KMS-11 (cell line): ENCODE measurements around the gene DSCAM.

Experiments used
- H2AFZ ChIP-seq: fragments of 200-600 bp; sonication (generic); 2 replicates; pipeline ENCODE4 v1.6.1; 2016; ENCODE audit warnings: antibody characterized with exemption, mixed run types, low read depth
- H3K27ac ChIP-seq: fragments of 200-600 bp; sonication (generic); 2 replicates; pipeline ENCODE4 v1.6.1; 2016; ENCODE audit warnings: mild to moderate bottlenecking, mixed run types
- H3K27me3 ChIP-seq: fragments of 200-600 bp; sonication (generic); 2 replicates; pipeline ENCODE4 v1.6.1; 2017; ENCODE audit warnings: mild to moderate bottlenecking, low read depth, mixed run types, moderate library complexity; ENCODE audit not compliant: insufficient read depth
- H3K36me3 ChIP-seq: fragments of 200-600 bp; sonication (generic); 2 replicates; pipeline ENCODE4 v1.6.1; 2017; ENCODE audit warnings: mild to moderate bottlenecking, mixed run types; ENCODE audit not compliant: insufficient read depth
- H3K4me1 ChIP-seq: fragments of 200-600 bp; sonication (generic); 2 replicates; pipeline ENCODE4 v1.6.1; 2016; ENCODE audit warnings: mild to moderate bottlenecking, low read depth, mixed run types; ENCODE audit not compliant: poor library complexity, severe bottlenecking
- H3K4me2 ChIP-seq: fragments of 200-600 bp; sonication (generic); 2 replicates; pipeline ENCODE4 v1.7.0; 2016; ENCODE audit warnings: mild to moderate bottlenecking, mixed run types
- H3K4me3 ChIP-seq: fragments of 200-600 bp; sonication (generic); IDR thresholded peaks from 2 replicates; pipeline ENCODE4 v1.6.1; 2017; ENCODE audit warnings: low read depth, low read length, mixed read lengths; ENCODE audit not compliant: insufficient read depth
- H3K79me2 ChIP-seq: fragments of 200-600 bp; sonication (generic); 2 replicates; pipeline ENCODE4 v1.6.1; 2016; ENCODE audit warnings: low read depth, mixed run types; ENCODE audit not compliant: insufficient read depth
- H3K9ac ChIP-seq: fragments of 200-600 bp; sonication (generic); 2 replicates; pipeline ENCODE4 v1.6.1; 2016; ENCODE audit warnings: mild to moderate bottlenecking, mixed run types
- H4K20me1 ChIP-seq: fragments of 200-600 bp; sonication (generic); 2 replicates; pipeline ENCODE4 v1.6.1; 2016; ENCODE audit warnings: mild to moderate bottlenecking, mixed run types; ENCODE audit not compliant: insufficient read depth
- CTCF ChIP-seq: fragments of 200-600 bp; sonication (generic); conservative IDR thresholded peaks from 2 replicates; pipeline ENCODE4 v1.6.1; 2017; ENCODE audit warnings: low read depth, mild to moderate bottlenecking, antibody characterized with exemption, low read length, moderate library complexity, mixed read lengths

DSCAM gene

GRCh38 chr21:40011371-40011770 is 835.6 kb downstream of the DSCAM start:
- Histone ChIP-seq H2AFZ (no peak overlapping the region), H3K4me3 (no peak overlapping the region), H3K36me3 (no peaks in the 10 kb centered on the region), H3K27ac (no peak overlapping the region), H3K4me2 (no peak overlapping the region), H3K79me2 (no peaks in the 10 kb centered on the region), H3K4me1 (no peaks in the 10 kb centered on the region), H3K27me3 (no peaks in the 10 kb centered on the region), H4K20me1 (no peaks in the 10 kb centered on the region), H3K9ac (no peak overlapping the region)
- TF ChIP-seq CTCF = no peak

GRCh38 chr21:40002978-40003377 is 844.0 kb downstream of the DSCAM start:
- Histone ChIP-seq H3K4me1 (no peaks in the 10 kb centered on the region), H3K27ac (no peak overlapping the region), H4K20me1 (no peaks in the 10 kb centered on the region), H3K4me2 (no peak overlapping the region), H3K36me3 (no peaks in the 10 kb centered on the region), H3K9ac (no peak overlapping the region), H2AFZ (no peak overlapping the region), H3K79me2 (no peaks in the 10 kb centered on the region), H3K27me3 (no peaks in the 10 kb centered on the region), H3K4me3 (no peak overlapping the region)
- TF ChIP-seq CTCF = no peak

DNA sequence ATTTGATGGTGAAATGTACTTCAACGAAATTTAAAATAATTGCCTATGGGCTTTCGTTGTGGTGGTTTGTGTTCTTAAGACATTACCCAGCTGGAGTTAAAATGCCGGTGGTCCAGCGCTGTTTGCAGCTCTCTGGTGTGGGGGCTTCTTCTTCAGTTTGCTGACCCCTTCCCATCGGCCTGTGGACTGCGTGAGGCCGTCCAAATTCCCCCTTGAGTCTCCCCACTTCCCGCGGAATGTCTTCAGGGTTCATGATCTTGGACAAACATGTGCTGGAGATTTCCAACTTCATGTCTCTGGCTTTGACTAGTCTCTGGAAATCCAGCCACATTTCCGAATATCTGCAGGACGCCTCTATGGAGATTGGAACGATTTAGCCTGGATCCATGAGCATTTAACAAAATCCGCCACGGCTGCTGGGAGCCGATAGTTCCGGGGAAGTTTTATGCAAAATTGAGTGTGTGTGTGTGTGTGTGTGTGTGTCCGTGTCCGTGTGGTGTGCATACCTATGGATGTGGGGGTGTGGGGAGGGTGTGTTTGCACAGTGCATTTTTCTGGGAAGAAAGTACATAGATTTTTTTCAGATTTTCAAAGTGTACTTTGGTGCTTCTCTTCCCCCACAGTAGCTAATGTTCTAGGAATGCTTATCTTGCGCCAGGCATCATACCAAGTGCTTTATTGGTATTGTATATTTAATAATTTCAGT is 862.5 kb downstream of the DSCAM start:
- H3K9ac ChIP-seq = no peak overlapping the region
- no peak overlapping the region for H3K27ac ChIP-seq
- no peaks in the 10 kb centered on the region for H3K79me2 ChIP-seq
- H3K27me3 ChIP-seq = no peaks in the 10 kb centered on the region
- no peaks in the 10 kb centered on the region for H4K20me1 ChIP-seq
- H3K36me3 ChIP-seq = no peaks in the 10 kb centered on the region
- H3K4me3 ChIP-seq = no peak overlapping the region
- no peak overlapping the region for H2AFZ ChIP-seq
- H3K4me1 ChIP-seq = no peaks in the 10 kb centered on the region
- H3K4me2 ChIP-seq = no peak overlapping the region
- TF ChIP-seq CTCF = no peak

- TF ChIP-seq CTCF = no peak
- Histone ChIP-seq H2AFZ (no peak overlapping the region), H3K4me1 (no peaks in the 10 kb centered on the region), H3K36me3 (no peaks in the 10 kb centered on the region), H3K27me3 (no peaks in the 10 kb centered on the region), H4K20me1 (no peaks in the 10 kb centered on the region), H3K79me2 (no peaks in the 10 kb centered on the region), H3K4me3 (no peak overlapping the region), H3K4me2 (no peak overlapping the region), H3K27ac (no peak overlapping the region), H3K9ac (no peak overlapping the region)
Measured at GRCh38 chr21:39980241-39980820, 866.6 kb downstream of the DSCAM start.
